ENCODE measurements around the gene PMEPA1.
A peak's percentile ranks its signal among the peaks of the same experiment; 100 is the strongest.

Gene PMEPA1

GRCh38 chr20:57736738-57737347 lies 27.0 kb upstream of the PMEPA1 start:
- no peak for DNase-seq (ENCODE audit: low spot score)

GRCh38 chr20:57735831-57736737 lies 26.3 kb upstream of the PMEPA1 start:
- no peak for DNase-seq (ENCODE audit: low spot score)

GRCh38 chr20:57734754-57735153 lies 24.9 kb upstream of the PMEPA1 start:
- no peak for DNase-seq (ENCODE audit: low spot score)

GRCh38 chr20:57732226-57732625 lies 22.4 kb upstream of the PMEPA1 start:
- DNase-seq (ENCODE audit: low spot score): no peak

- DNase-seq (ENCODE audit: low spot score): no peak
Observed at GRCh38 chr20:57728762-57729161, 18.9 kb upstream of the PMEPA1 start.

- DNase-seq (ENCODE audit: low spot score): no peak
Observed at GRCh38 chr20:57727863-57728262, 18.0 kb upstream of the PMEPA1 start.

GRCh38 chr20:57725636-57726035 lies 15.8 kb upstream of the PMEPA1 start:
- DNase-seq (ENCODE audit: low spot score): no peak

GRCh38 chr20:57724610-57725405 lies 15.0 kb upstream of the PMEPA1 start:
- no peak for DNase-seq (ENCODE audit: low spot score)

- no peak for DNase-seq (ENCODE audit: low spot score)
Observed at GRCh38 chr20:57723816-57724215, 14.0 kb upstream of the PMEPA1 start.

GRCh38 chr20:57719951-57720350 lies 10.1 kb upstream of the PMEPA1 start:
- DNase-seq (ENCODE audit: low spot score): no peak

GRCh38 chr20:57718490-57719009 lies 8.7 kb upstream of the PMEPA1 start:
- DNase-seq (ENCODE audit: low spot score): peak; percentile 96

- DNase-seq (ENCODE audit: low spot score): no peak
Observed at GRCh38 chr20:57717797-57718196, 8.0 kb upstream of the PMEPA1 start.

- no peak for DNase-seq (ENCODE audit: low spot score)
Observed at GRCh38 chr20:57716901-57717300, 7.1 kb upstream of the PMEPA1 start.

- DNase-seq (ENCODE audit: low spot score): no peak
Observed at GRCh38 chr20:57716202-57716601, 6.4 kb upstream of the PMEPA1 start.

GRCh38 chr20:57715268-57715904 lies 5.6 kb upstream of the PMEPA1 start:
- no peak for DNase-seq (ENCODE audit: low spot score)

- no peak for DNase-seq (ENCODE audit: low spot score)
Observed at GRCh38 chr20:57714409-57715267, 4.8 kb upstream of the PMEPA1 start.

GRCh38 chr20:57713951-57714350 lies 4.1 kb upstream of the PMEPA1 start:
- DNase-seq (ENCODE audit: low spot score): no peak

GRCh38 chr20:57713505-57713903 lies 3.7 kb upstream of the PMEPA1 start:
- DNase-seq (ENCODE audit: low spot score): no peak

- DNase-seq (ENCODE audit: low spot score): no peak
Observed at GRCh38 chr20:57712851-57713504, 3.2 kb upstream of the PMEPA1 start.

- no peak for DNase-seq (ENCODE audit: low spot score)
Observed at GRCh38 chr20:57712341-57712740, 2.5 kb upstream of the PMEPA1 start.
